ENCODE results near the gene CCDC106. TPM values are rescaled to one million over a fixed set of nuclear protein-coding genes. Genes with fewer than 3 reads are reported as not detected.

Gene CCDC106
- total RNA-seq, 1 donor from 2014 or later: 20.8 TPM

GRCh38 chr19:55643003-55643886, 4.8 kb upstream of the CCDC106 start, which contains the start of gene ZNF581:
Gene ZNF581, plus strand, starts transcription at chr19:55643649. Its CDS starts 923 bp downstream, at chr19:55644572.
- peak in 1 of 2 experiments; percentile 80 for DNase-seq (ENCODE audit: low spot score in 2 of 2, unreplicated experiment in 2 of 2)
- Mint-ChIP-seq H3K27ac (peak within 1 kb of the TSS; percentile 98), H3K27me3 (ENCODE audit: low read depth) (no peaks in the 10 kb centered on the region), H3K36me3 (peaks cover 3% of the 10 kb centered on the region), H3K9me3 (no peaks in the 10 kb centered on the region), H3K4me1 (peaks cover 39% of the 10 kb centered on the region), H3K4me3 (peak within 1 kb of the TSS; percentile 93)
- no peak for TF ChIP-seq CTCF (IDR thresholded peaks at IDR 0.05; ENCODE audit: unreplicated experiment)

DNA sequence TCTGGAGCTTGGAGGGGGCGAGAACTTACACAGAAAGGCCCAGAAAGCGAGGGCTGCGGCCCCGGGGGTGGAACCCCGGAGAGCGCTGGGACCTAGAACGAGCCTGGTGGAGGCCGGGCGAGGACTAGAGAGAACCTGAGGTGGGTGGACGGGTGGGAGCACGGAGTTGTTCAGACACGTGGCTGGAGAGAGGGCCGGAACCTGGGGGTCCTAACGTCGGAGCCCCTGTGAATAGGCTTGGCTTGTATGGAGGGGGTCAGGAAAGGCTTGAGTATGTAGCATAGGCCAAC, 4.2 kb upstream of the CCDC106 start:
- peak overlapping the region; percentile 93 for H3K4me3 Mint-ChIP-seq
- H3K27ac Mint-ChIP-seq: peak overlapping the region; percentile 96
- H3K27me3 Mint-ChIP-seq (ENCODE audit: low read depth): no peaks in the 10 kb centered on the region
- H3K36me3 Mint-ChIP-seq: peaks cover 3% of the 10 kb centered on the region
- TF ChIP-seq CTCF (IDR thresholded peaks at IDR 0.05; ENCODE audit: unreplicated experiment): no peak
- no peaks in the 10 kb centered on the region for H3K9me3 Mint-ChIP-seq
- peaks cover 42% of the 10 kb centered on the region for H3K4me1 Mint-ChIP-seq
- DNase-seq (ENCODE audit: low spot score in 2 of 2, unreplicated experiment in 2 of 2): no peak

DNA sequence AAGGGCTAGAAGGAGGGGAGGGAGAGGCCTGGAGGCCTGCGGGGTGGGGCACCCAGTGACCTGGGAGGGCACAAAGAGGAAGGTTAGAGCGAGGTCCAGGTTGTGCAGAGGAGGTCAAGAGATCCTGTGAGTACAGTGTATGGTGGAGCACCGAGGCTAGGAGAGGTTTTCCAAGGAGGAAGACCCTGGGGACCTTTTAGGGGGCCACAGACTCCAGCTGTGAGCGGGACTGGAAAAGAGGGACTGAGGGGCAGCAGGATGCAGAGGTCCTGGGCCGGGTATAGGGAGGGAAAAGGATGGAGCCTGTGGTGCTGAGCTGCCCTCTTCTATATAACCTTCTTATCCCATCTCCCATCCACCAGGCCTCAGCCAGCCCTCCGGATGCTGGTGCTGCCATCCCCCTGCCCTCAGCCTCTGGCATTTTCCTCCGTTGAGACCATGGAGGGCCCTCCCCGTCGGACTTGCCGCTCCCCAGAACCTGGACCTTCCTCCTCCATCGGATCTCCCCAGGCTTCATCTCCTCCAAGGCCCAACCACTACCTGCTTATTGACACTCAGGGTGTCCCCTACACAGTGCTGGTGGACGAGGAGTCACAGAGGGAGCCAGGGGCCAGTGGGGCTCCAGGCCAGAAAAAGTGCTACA, 3.7 kb upstream of the CCDC106 start:
- Mint-ChIP-seq H3K27me3 (ENCODE audit: low read depth) (no peaks in the 10 kb centered on the region), H3K27ac (peak overlapping the region; percentile 96), H3K36me3 (no peaks in the 10 kb centered on the region), H3K4me3 (peak overlapping the region; percentile 93), H3K4me1 (peaks cover 44% of the 10 kb centered on the region), H3K9me3 (no peaks in the 10 kb centered on the region)
- no peak for DNase-seq (ENCODE audit: low spot score in 2 of 2, unreplicated experiment in 2 of 2)
- TF ChIP-seq CTCF (IDR thresholded peaks at IDR 0.05; ENCODE audit: unreplicated experiment): no peak

GRCh38 chr19:55644842-55645511, 3.0 kb upstream of the CCDC106 start:
- peak overlapping the region; percentile 93 for H3K4me3 Mint-ChIP-seq
- no peaks in the 10 kb centered on the region for H3K9me3 Mint-ChIP-seq
- H3K36me3 Mint-ChIP-seq: peaks cover under 1% of the 10 kb centered on the region
- H3K4me1 Mint-ChIP-seq: peaks cover 50% of the 10 kb centered on the region
- H3K27me3 Mint-ChIP-seq (ENCODE audit: low read depth): no peaks in the 10 kb centered on the region
- no peak for DNase-seq (ENCODE audit: low spot score in 2 of 2, unreplicated experiment in 2 of 2)
- TF ChIP-seq CTCF (IDR thresholded peaks at IDR 0.05; ENCODE audit: unreplicated experiment): no peak
- H3K27ac Mint-ChIP-seq: peak overlapping the region; percentile 96

DNA sequence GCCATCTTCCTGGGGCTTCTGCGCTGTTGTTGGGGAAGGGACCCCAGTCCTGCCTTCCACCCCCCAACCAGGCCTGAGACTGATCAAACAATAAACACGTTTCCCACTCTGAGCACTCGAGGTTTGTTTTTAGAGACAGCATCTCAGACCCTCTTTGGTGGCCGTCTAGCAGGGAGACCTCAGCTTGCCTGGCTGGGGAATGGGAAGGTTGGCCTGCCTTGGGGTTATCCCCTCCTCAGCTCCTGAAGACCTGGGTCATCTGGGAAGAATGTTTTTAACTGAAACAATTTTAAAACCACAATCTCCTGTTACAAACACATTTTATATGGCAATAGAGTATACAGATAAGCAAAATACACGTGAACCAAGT, 2.5 kb upstream of the CCDC106 start:
- TF ChIP-seq CTCF (IDR thresholded peaks at IDR 0.05; ENCODE audit: unreplicated experiment): no peak

More for the DNA sequence above, 2.5 kb upstream of the CCDC106 start:
- Mint-ChIP-seq H3K27ac (peak overlapping the region; percentile 56), H3K27me3 (ENCODE audit: low read depth) (no peaks in the 10 kb centered on the region), H3K4me3 (peak overlapping the region; percentile 55), H3K36me3 (peaks cover 5% of the 10 kb centered on the region), H3K4me1 (peaks cover 52% of the 10 kb centered on the region), H3K9me3 (no peaks in the 10 kb centered on the region)
- DNase-seq (ENCODE audit: low spot score in 2 of 2, unreplicated experiment in 2 of 2): no peak
